CD14-positive monocyte (primary cell): Measurements from ENCODE around the gene TARBP1. TPM values are rescaled to one million over a fixed set of nuclear protein-coding genes. Genes with fewer than 3 reads are reported as not detected.

Source experiments
- DNase-seq, 3 donors: peaks; one replicate each; pipeline ENCODE4 v3.0.0-alpha.2; 2011 to 2022
- H2AFZ ChIP-seq: 2 replicates; pipeline ENCODE4 v1.6.0; 2012; ENCODE audit warnings: mild to moderate bottlenecking, low read depth, low read length, inconsistent platforms; ENCODE audit not compliant: insufficient read depth, poor library complexity, severe bottlenecking
- H3K27ac ChIP-seq, 2 donors: 1 replicate in 1 of 2; 2 replicates in 1 of 2; pipeline ENCODE4 v1.5.1; 2012 to 2013; ENCODE audit warnings: low read length in 2 of 2, control low read depth in 1 of 2, inconsistent platforms in 1 of 2, low read depth in 1 of 2, mild to moderate bottlenecking in 1 of 2
- H3K27me3 ChIP-seq, 2 donors: one replicate each; pipeline versions ENCODE4 v1.6.0 to v1.6.1; 2011 to 2013; ENCODE audit warnings: low read length in 2 of 2; ENCODE audit not compliant: control insufficient read depth in 2 of 2, insufficient read depth in 2 of 2
- H3K36me3 ChIP-seq, 2 donors: replicated peaks in 1 of 2; 1 replicate in 1 of 2; 2 replicates in 1 of 2; pipeline versions ENCODE4 v1.5.1 to v1.6.1; 2012 to 2013; ENCODE audit warnings: low read length in 2 of 2, control low read depth in 1 of 2, inconsistent platforms in 1 of 2, mild to moderate bottlenecking in 1 of 2; ENCODE audit not compliant: insufficient read depth in 2 of 2, control insufficient read depth in 1 of 2
- H3K4me1 ChIP-seq, 2 donors: 1 replicate in 1 of 2; 2 replicates in 1 of 2; pipeline versions ENCODE4 v1.5.1 to v1.6.1; 2012 to 2013; ENCODE audit warnings: low read length in 2 of 2, control low read depth in 1 of 2, inconsistent platforms in 1 of 2, mild to moderate bottlenecking in 1 of 2, moderate library complexity in 1 of 2; ENCODE audit not compliant: insufficient read depth in 2 of 2, control insufficient read depth in 1 of 2
- H3K4me2 ChIP-seq: replicated peaks from 2 replicates; pipeline ENCODE3; 2012; ENCODE audit warnings: low read length, moderate library complexity, mild to moderate bottlenecking; ENCODE audit not compliant: poor library complexity, severe bottlenecking; ENCODE audit errors: extremely low read depth
- H3K4me3 ChIP-seq, 3 experiments: fragments of 200-600 bp in 1 of 3; sonication (generic) in 1 of 3; replicated peaks in 1 of 3; 1 replicate in 2 of 3; 2 replicates in 1 of 3; pipeline ENCODE4 v1.5.1; 2011 to 2013; ENCODE audit warnings: low read length in 3 of 3, mild to moderate bottlenecking in 3 of 3, control low read depth in 2 of 3, low read depth in 2 of 3, inconsistent platforms in 1 of 3, moderate library complexity in 1 of 3
- H3K79me2 ChIP-seq: 2 replicates; pipeline ENCODE4 v1.6.0; 2012; ENCODE audit warnings: mild to moderate bottlenecking, control low read depth, inconsistent platforms, low read length, moderate library complexity; ENCODE audit not compliant: insufficient read depth
- H3K9ac ChIP-seq: 2 replicates; pipeline ENCODE4 v1.6.0; 2017; ENCODE audit warnings: low read length, mild to moderate bottlenecking; ENCODE audit not compliant: insufficient read depth, poor library complexity, severe bottlenecking
- H3K9me3 ChIP-seq, 2 donors: replicated peaks in 1 of 2; 1 replicate in 1 of 2; 2 replicates in 1 of 2; pipeline versions ENCODE4 v1.5.1 to v1.6.1; 2012 to 2013; ENCODE audit warnings: low read length in 2 of 2, control low read depth in 1 of 2; ENCODE audit not compliant: control insufficient read depth in 1 of 2, insufficient read depth in 1 of 2
- H4K20me1 ChIP-seq: 2 replicates; pipeline ENCODE4 v1.6.0; 2012; ENCODE audit warnings: mild to moderate bottlenecking, low read length, control low read depth, moderate library complexity; ENCODE audit not compliant: insufficient read depth
- H3K27ac Mint-ChIP-seq, 7 donors: one replicate each; pipeline ENCODE4 v1.8.0; 2020; ENCODE audit warnings: mild to moderate bottlenecking in 7 of 7, mixed read lengths in 7 of 7, moderate library complexity in 6 of 7, inconsistent platforms in 2 of 7
- H3K27me3 Mint-ChIP-seq, 3 donors: one replicate each; pipeline ENCODE4 v1.8.0; 2021 to 2022; ENCODE audit warnings: low read depth in 3 of 3, mild to moderate bottlenecking in 3 of 3, mixed read lengths in 3 of 3, moderate library complexity in 3 of 3, inconsistent platforms in 1 of 3
- H3K36me3 Mint-ChIP-seq, 2 donors: one replicate each; pipeline ENCODE4 v1.8.0; 2020; ENCODE audit warnings: mixed read lengths in 2 of 2, inconsistent platforms in 1 of 2, mild to moderate bottlenecking in 1 of 2
- H3K4me1 Mint-ChIP-seq: one replicate; pipeline ENCODE4 v1.8.0; 2020; ENCODE audit warnings: mild to moderate bottlenecking, mixed read lengths
- H3K4me3 Mint-ChIP-seq, 2 donors: one replicate each; pipeline ENCODE4 v1.8.0; 2020; ENCODE audit warnings: mild to moderate bottlenecking in 2 of 2, mixed read lengths in 2 of 2, moderate library complexity in 1 of 2
- H3K9me3 Mint-ChIP-seq, 7 donors: one replicate each; pipeline ENCODE4 v1.8.0; 2020 to 2022; ENCODE audit warnings: mixed read lengths in 7 of 7, mild to moderate bottlenecking in 6 of 7, moderate library complexity in 6 of 7, inconsistent platforms in 2 of 7
- WGBS: methylation state at CpG from one replicate; pipeline ENCODE4 v1.1.5; 2013; ENCODE audit warnings: missing lambda C conversion rate; ENCODE audit not compliant: insufficient coverage; 5-methylcytosine and 5-hydroxymethylcytosine counted together
- intact Hi-C, 2 donors: fragments of 100-400 bp; cut with micrococcal nuclease; formaldehyde crosslinking; loops; one replicate each; pipeline versions ENCODE4 v1.15.0 to v1.15.1; 2023
- polyA plus RNA-seq, 3 donors: library from polyadenylated mRNA; depleted of rRNA in 1 of 3; unstranded in 2 of 3; stranded (reverse) in 1 of 3; fragments of 300-500 nt in 2 of 3; fragments of >200 nt in 1 of 3; fragmentation: Illumina TruSeq in 2 of 3; gene quantifications; 1 replicate in 2 of 3; 2 replicates in 1 of 3; pipeline ENCODE4 v1.2.3, GENCODE V29; 2012 to 2021
- TF ChIP-seq, protein P1 (sequence below): fragments of 200-600 bp; IDR thresholded peaks from one replicate; pipeline ENCODE4 v1.8.0; 2022; ENCODE audit warnings: antibody characterized with exemption, mild to moderate bottlenecking

The TARBP1 gene
- polyA plus RNA-seq, 3 donors, result 1.4 to 30.9 (median 3.2) TPM

DNA sequence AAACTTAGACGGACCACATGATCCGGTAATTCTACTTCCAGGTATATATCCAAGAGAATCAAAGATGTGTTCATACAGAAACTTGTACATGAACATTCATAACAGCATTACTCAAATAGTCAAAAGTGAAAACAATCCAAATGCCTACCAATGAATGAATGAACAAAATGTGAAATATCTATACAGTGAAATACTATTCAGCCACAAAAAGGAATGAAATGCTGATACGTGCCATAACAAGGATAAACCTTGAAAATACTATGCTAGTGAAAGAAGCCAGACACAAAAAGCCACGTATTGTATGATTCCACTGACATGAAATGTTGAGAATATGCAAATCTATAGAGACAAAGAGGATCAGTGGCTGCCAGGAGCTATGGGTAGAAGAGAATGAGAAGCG is 18.3 kb downstream of the TARBP1 start:
- H3K79me2 ChIP-seq, result no peaks in the 10 kb centered on the region
- no peak overlapping the region for H3K4me2 ChIP-seq
- H4K20me1 ChIP-seq, result no peaks in the 10 kb centered on the region
- no peak overlapping the region for H3K27ac Mint-ChIP-seq
- H3K4me1 Mint-ChIP-seq, result no peaks in the 10 kb centered on the region
- no peak overlapping the region for H3K4me3 Mint-ChIP-seq
- intact Hi-C loops, result no loop called here
- no peak overlapping the region for H2AFZ ChIP-seq
- no peaks in the 10 kb centered on the region for H3K4me1 ChIP-seq
- no peaks in the 10 kb centered on the region for H3K9me3 ChIP-seq
- DNase-seq, result no peak
- no peak overlapping the region for H3K9ac ChIP-seq
- WGBS, result 83% methylated on average over 1 of the region's 5 CpGs
- H3K4me3 ChIP-seq, result no peak overlapping the region
- H3K27me3 Mint-ChIP-seq, result no peaks in the 10 kb centered on the region
- peaks cover 15 to 51% of the 10 kb centered on the region in 2 donors for H3K36me3 ChIP-seq
- H3K27me3 ChIP-seq, result no peaks in the 10 kb centered on the region
- peaks cover 0 to 4% (median 0%) of the 10 kb centered on the region in 7 donors for H3K9me3 Mint-ChIP-seq
- no peak overlapping the region for H3K27ac ChIP-seq
- TF ChIP-seq, protein P1, sequence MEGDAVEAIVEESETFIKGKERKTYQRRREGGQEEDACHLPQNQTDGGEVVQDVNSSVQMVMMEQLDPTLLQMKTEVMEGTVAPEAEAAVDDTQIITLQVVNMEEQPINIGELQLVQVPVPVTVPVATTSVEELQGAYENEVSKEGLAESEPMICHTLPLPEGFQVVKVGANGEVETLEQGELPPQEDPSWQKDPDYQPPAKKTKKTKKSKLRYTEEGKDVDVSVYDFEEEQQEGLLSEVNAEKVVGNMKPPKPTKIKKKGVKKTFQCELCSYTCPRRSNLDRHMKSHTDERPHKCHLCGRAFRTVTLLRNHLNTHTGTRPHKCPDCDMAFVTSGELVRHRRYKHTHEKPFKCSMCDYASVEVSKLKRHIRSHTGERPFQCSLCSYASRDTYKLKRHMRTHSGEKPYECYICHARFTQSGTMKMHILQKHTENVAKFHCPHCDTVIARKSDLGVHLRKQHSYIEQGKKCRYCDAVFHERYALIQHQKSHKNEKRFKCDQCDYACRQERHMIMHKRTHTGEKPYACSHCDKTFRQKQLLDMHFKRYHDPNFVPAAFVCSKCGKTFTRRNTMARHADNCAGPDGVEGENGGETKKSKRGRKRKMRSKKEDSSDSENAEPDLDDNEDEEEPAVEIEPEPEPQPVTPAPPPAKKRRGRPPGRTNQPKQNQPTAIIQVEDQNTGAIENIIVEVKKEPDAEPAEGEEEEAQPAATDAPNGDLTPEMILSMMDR, result no peak
- peaks cover 39 to 54% of the 10 kb centered on the region in 2 donors for H3K36me3 Mint-ChIP-seq

DNA sequence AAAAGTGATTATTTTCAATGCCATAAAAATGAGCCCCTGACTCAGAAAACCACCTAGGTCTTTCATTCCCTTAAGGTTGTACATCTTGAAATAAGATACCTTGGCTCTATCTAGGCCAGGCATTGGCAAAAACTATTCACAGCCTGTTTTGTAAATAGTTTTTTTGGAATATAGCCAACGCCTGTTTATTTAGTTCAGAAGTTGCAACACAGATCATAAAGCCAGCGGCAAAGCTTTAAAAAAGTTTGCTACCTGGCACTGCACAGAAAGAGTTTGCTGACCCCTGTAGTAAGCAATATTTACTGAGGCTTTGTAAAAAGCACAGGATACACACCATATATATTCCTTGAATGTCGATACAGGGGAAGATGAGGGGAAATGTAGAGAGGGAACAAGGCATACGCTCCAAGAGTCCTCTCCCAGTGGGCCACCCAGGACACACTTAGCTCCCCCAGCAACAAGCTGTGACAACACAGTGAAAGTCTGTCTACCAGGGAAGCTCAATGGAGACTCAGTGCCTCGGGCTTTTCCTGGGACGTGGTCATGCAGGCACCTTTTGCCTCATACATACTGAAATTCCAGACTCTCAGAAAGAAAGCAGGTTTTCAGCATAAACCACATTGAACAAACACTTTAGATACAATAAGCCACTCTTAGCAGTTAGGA is 20.5 kb downstream of the TARBP1 start:
- Mint-ChIP-seq H3K4me3 (no peak overlapping the region), H3K27me3 (no peaks in the 10 kb centered on the region), H3K36me3 (peaks cover 35 to 51% of the 10 kb centered on the region in 2 donors), H3K4me1 (peaks cover 2% of the 10 kb centered on the region), H3K9me3 (peaks cover 0 to 4% (median 0%) of the 10 kb centered on the region in 7 donors), H3K27ac (no peak overlapping the region)
- H3K79me2 ChIP-seq, result no peaks in the 10 kb centered on the region
- H3K27ac ChIP-seq, result no peak overlapping the region
- H3K36me3 ChIP-seq, result peaks cover 3 to 30% of the 10 kb centered on the region in 2 donors
- H2AFZ ChIP-seq, result no peak overlapping the region
- no peak overlapping the region for H3K4me2 ChIP-seq
- no peak for DNase-seq
- no peaks in the 10 kb centered on the region for H3K27me3 ChIP-seq
- no peak overlapping the region for H3K4me3 ChIP-seq
- no peaks in the 10 kb centered on the region for H3K9me3 ChIP-seq
- intact Hi-C loops, result no loop called here
- WGBS, result 100% methylated on average over 1 of the region's 6 CpGs
- TF ChIP-seq, protein P1, result no peak
- H3K4me1 ChIP-seq, result no peaks in the 10 kb centered on the region
- no peak overlapping the region for H3K9ac ChIP-seq
- H4K20me1 ChIP-seq, result no peaks in the 10 kb centered on the region
